Measurements from ENCODE around the gene ARL5C.

ARL5C gene

GRCh38 chr17:39107973-39108372, 58.0 kb downstream of the ARL5C start:
- DNase-seq (ENCODE audit: low spot score): no peak

DNA sequence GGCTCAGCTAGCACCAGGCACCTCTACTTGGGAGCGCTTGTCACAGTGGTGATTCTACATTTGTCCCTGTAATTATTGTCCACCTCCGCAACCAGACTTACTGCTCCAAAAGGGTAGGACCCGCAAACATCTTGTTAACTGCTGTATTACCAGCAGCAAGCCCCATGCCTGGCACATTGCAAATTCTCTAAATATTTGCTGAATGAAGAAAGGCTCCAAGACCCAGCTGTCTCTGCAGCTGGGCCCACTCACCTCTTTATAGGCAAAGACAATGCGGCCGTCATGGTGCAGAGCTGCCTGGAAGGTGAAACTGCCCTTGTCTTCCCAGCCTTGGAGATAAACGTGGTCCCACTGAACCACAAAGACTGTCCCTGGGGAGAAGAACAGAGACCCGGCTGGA, 58.8 kb downstream of the ARL5C start:
- no peak for DNase-seq (ENCODE audit: low spot score)
